IMR-90 (cell line): ENCODE data around the gene MDFI. TPM values are rescaled to one million over a fixed set of nuclear protein-coding genes. Genes with fewer than 3 reads are reported as not detected.

ENCODE experiments used
- ATAC-seq: fragments of 200-7000 bp; cut with Tn5 transposase; 2 replicates; pipeline ENCODE4 v1.9.1; 2020; ENCODE audit warnings: low read depth, mild to moderate bottlenecking, moderate library complexity
- BruUV-seq: library from RNA; stranded (reverse); fragments of 400-500 nt; replicated peaks from 2 replicates; lab custom pipeline; 2021; lab: Mats Ljungman, UMichigan
- CTCF ChIA-PET: fragments of 300-600 bp; formaldehyde crosslinking; extraction: SDS; loops from one replicate; lab custom pipeline; 2021; ENCODE audit warnings: antibody characterized with exemption; lab: Yijun Ruan, JAX
- POLR2A ChIA-PET: fragments of 300-600 bp; sonication (Branson Sonifier 250); formaldehyde crosslinking; loops from one replicate; lab custom pipeline; 2022; ENCODE audit warnings: antibody characterized with exemption; ENCODE audit not compliant: unreplicated experiment; lab: Charles Lee
- DNase-seq: peaks from one replicate; pipeline ENCODE4 v3.0.0; 2013
- H2AFZ ChIP-seq: replicated peaks from 2 replicates; pipeline ENCODE3; 2013; ENCODE audit warnings: low read length, mild to moderate bottlenecking; ENCODE audit not compliant: poor library complexity
- H2AK5ac ChIP-seq: 2 replicates; pipeline ENCODE4 v1.6.1; 2013; ENCODE audit warnings: low read depth, low read length, inconsistent platforms
- H2AK9ac ChIP-seq: replicated peaks from 2 replicates; pipeline ENCODE3; 2013; ENCODE audit warnings: mild to moderate bottlenecking, low read depth, low read length, moderate library complexity; ENCODE audit not compliant: poor library complexity
- H2BK120ac ChIP-seq: 2 replicates; pipeline ENCODE4 v1.6.1; 2013; ENCODE audit warnings: low read depth, low read length, inconsistent platforms
- H2BK15ac ChIP-seq: 3 replicates; pipeline ENCODE4 v1.6.1; 2013; ENCODE audit warnings: low read depth, low read length, inconsistent platforms
- H2BK20ac ChIP-seq: 2 replicates; pipeline ENCODE4 v1.6.1; 2013; ENCODE audit warnings: low read depth, mild to moderate bottlenecking, inconsistent platforms, low read length, moderate library complexity
- H2BK5ac ChIP-seq: 2 replicates; pipeline ENCODE4 v1.6.1; 2013; ENCODE audit warnings: mild to moderate bottlenecking, low read depth, low read length, inconsistent platforms; ENCODE audit not compliant: poor library complexity, severe bottlenecking
- H3K14ac ChIP-seq: replicated peaks from 2 replicates; pipeline ENCODE4 v1.6.1; 2013; ENCODE audit warnings: low read depth, low read length, inconsistent platforms
- H3K18ac ChIP-seq: 2 replicates; pipeline ENCODE4 v1.6.1; 2013; ENCODE audit warnings: low read depth, low read length, control low read depth
- H3K23ac ChIP-seq: 2 replicates; pipeline ENCODE4 v1.6.1; 2013; ENCODE audit warnings: low read depth, low read length, inconsistent platforms
- H3K27ac ChIP-seq: 2 replicates; pipeline ENCODE4 v1.5.1; 2013; ENCODE audit warnings: mild to moderate bottlenecking, control low read depth, low read length; ENCODE audit not compliant: insufficient read depth
- H3K27me3 ChIP-seq: 2 replicates; pipeline ENCODE4 v1.6.1; 2013; ENCODE audit warnings: low read length; ENCODE audit not compliant: control insufficient read depth, insufficient read depth
- H3K36me3 ChIP-seq: 2 replicates; pipeline ENCODE4 v1.6.1; 2013; ENCODE audit warnings: low read length, mixed read lengths; ENCODE audit not compliant: control insufficient read depth, insufficient read depth
- H3K4ac ChIP-seq: 2 replicates; pipeline ENCODE4 v1.6.1; 2013; ENCODE audit warnings: low read depth, low read length, inconsistent platforms
- H3K4me1 ChIP-seq: 2 replicates; pipeline ENCODE4 v1.6.1; 2013; ENCODE audit warnings: low read length, mixed read lengths; ENCODE audit not compliant: control insufficient read depth, insufficient read depth
- H3K4me2 ChIP-seq: 2 replicates; pipeline ENCODE4 v1.6.1; 2013; ENCODE audit warnings: low read depth, mild to moderate bottlenecking, control low read depth, low read length, moderate library complexity
- H3K4me3 ChIP-seq: 2 replicates; pipeline ENCODE4 v1.5.1; 2013; ENCODE audit warnings: low read depth, mild to moderate bottlenecking, control low read depth, low read length, moderate library complexity; ENCODE audit not compliant: insufficient read depth
- H3K56ac ChIP-seq: 2 replicates; pipeline ENCODE4 v1.6.1; 2013; ENCODE audit warnings: low read length, inconsistent platforms; ENCODE audit not compliant: insufficient read depth; ENCODE audit errors: extremely low read depth
- H3K79me1 ChIP-seq, 2 experiments: 2 replicates each; pipeline ENCODE4 v1.6.1; 2013; ENCODE audit warnings: low read length in 2 of 2, inconsistent platforms in 1 of 2, low read depth in 1 of 2
- H3K9ac ChIP-seq: 2 replicates; pipeline ENCODE4 v1.6.1; 2013; ENCODE audit warnings: low read depth, low read length, control low read depth
- H3K9me1 ChIP-seq: 2 replicates; pipeline ENCODE4 v1.6.1; 2013; ENCODE audit warnings: low read length, inconsistent platforms; ENCODE audit not compliant: insufficient read depth
- H3K9me3 ChIP-seq: 2 replicates; pipeline ENCODE4 v1.6.1; 2013; ENCODE audit warnings: low read length; ENCODE audit not compliant: control insufficient read depth, insufficient read depth
- H4K20me1 ChIP-seq: 2 replicates; pipeline ENCODE4 v1.6.1; 2013; ENCODE audit warnings: low read length, inconsistent platforms; ENCODE audit not compliant: insufficient read depth
- H4K5ac ChIP-seq: 2 replicates; pipeline ENCODE4 v1.6.1; 2013; ENCODE audit warnings: mild to moderate bottlenecking, low read depth, low read length, control low read depth
- H4K8ac ChIP-seq, 2 experiments: 2 replicates each; pipeline ENCODE4 v1.6.1; 2013; ENCODE audit warnings: low read depth in 2 of 2, low read length in 2 of 2, control low read depth in 1 of 2, inconsistent platforms in 1 of 2
- H4K91ac ChIP-seq: 2 replicates; pipeline ENCODE4 v1.6.1; 2013; ENCODE audit warnings: low read depth, low read length, inconsistent platforms; ENCODE audit not compliant: insufficient read depth
- CEBPB ChIP-seq: IDR thresholded peaks from 2 replicates; pipeline ENCODE4 v1.6.1; 2012; ENCODE audit warnings: low read depth, low read length, improper control_type of control experiment
- CHD1 ChIP-seq: IDR thresholded peaks from 2 replicates; pipeline ENCODE4 v1.6.1; 2012; ENCODE audit warnings: low read depth, low read length, improper control_type of control experiment
- ELK1 ChIP-seq: fragments of 150-350 bp; IDR thresholded peaks from 2 replicates; pipeline ENCODE4 v1.6.1; 2016; ENCODE audit warnings: low read depth, mild to moderate bottlenecking, low read length, moderate library complexity, borderline replicate concordance
- FOS ChIP-seq: fragments of 150-350 bp; IDR thresholded peaks from 2 replicates; pipeline ENCODE4 v1.6.1; 2016; ENCODE audit warnings: low read depth, low read length
- MAFK ChIP-seq: IDR thresholded peaks from 2 replicates; pipeline ENCODE4 v1.6.1; 2012; ENCODE audit warnings: low read depth, low read length, improper control_type of control experiment
- MAZ ChIP-seq: IDR thresholded peaks from 2 replicates; pipeline ENCODE4 v1.6.1; 2012; ENCODE audit warnings: low read depth, mild to moderate bottlenecking, low read length, improper control_type of control experiment, moderate library complexity, borderline replicate concordance
- MXI1 ChIP-seq: IDR thresholded peaks from 2 replicates; pipeline ENCODE4 v1.6.1; 2012; ENCODE audit warnings: low read depth, mild to moderate bottlenecking, low read length, moderate library complexity, borderline replicate concordance
- NFE2L2 ChIP-seq: fragments of 150-350 bp; IDR thresholded peaks from 2 replicates; pipeline ENCODE4 v1.6.1; 2016; ENCODE audit warnings: low read depth, mild to moderate bottlenecking, low read length
- POLR2A ChIP-seq: IDR thresholded peaks from 2 replicates; pipeline ENCODE4 v1.6.1; 2012; ENCODE audit warnings: mild to moderate bottlenecking, low read depth, low read length
- RAD21 ChIP-seq: IDR thresholded peaks from 2 replicates; pipeline ENCODE4 v1.6.1; 2012; ENCODE audit warnings: low read length, improper control_type of control experiment
- RCOR1 ChIP-seq: IDR thresholded peaks from 2 replicates; pipeline ENCODE4 v1.6.1; 2012; ENCODE audit warnings: mild to moderate bottlenecking, low read length, improper control_type of control experiment; ENCODE audit not compliant: insufficient replicate concordance
- RFX5 ChIP-seq: IDR thresholded peaks from 2 replicates; pipeline ENCODE4 v1.8.0; 2012; ENCODE audit warnings: low read depth, mild to moderate bottlenecking, low read length, moderate library complexity
- SMC3 ChIP-seq: fragments of 150-350 bp; IDR thresholded peaks from 2 replicates; pipeline ENCODE4 v1.6.1; 2016; ENCODE audit warnings: low read depth, mild to moderate bottlenecking, antibody characterized with exemption, low read length, moderate library complexity
- USF2 ChIP-seq: fragments of 150-350 bp; IDR thresholded peaks from 2 replicates; pipeline ENCODE4 v1.6.1; 2017; ENCODE audit warnings: mild to moderate bottlenecking, antibody characterized with exemption, low read length, low read depth
- WGBS, 2 experiments: methylation state at CpG; one replicate each; pipeline versions ENCODE4 v1.1.5 to v1.1.7; 2013; ENCODE audit warnings: missing lambda C conversion rate in 2 of 2; ENCODE audit not compliant: insufficient read length in 1 of 2; ENCODE audit errors: extremely low coverage in 2 of 2; 5-methylcytosine and 5-hydroxymethylcytosine counted together
- dilution Hi-C: fragments of 300-500 bp; cut with HindIII; formaldehyde crosslinking; loops from one replicate; pipeline ENCODE4 v1.14.3; 2018; ENCODE audit warnings: low sequenced_read_pairs; ENCODE audit not compliant: unreplicated experiment
- in situ Hi-C: fragments of 300-500 bp; cut with MboI; formaldehyde crosslinking; loops from 3 replicates; pipeline ENCODE4 v1.14.3; 2019; ENCODE audit warnings: low sequenced_read_pairs, inconsistent platforms, mixed read lengths
- intact Hi-C: fragments of 100-400 bp; cut with micrococcal nuclease; formaldehyde crosslinking; loops from 2 replicates; pipeline ENCODE4 v1.10.0; 2022
- polyA plus RNA-seq, 3 experiments: library from polyadenylated mRNA; depleted of rRNA; stranded (reverse); fragments of >200 nt; gene quantifications; 2 replicates each; pipeline ENCODE4 v1.2.3, GENCODE V29; 2012; ENCODE audit warnings: low replicate concordance in 1 of 3
- total RNA-seq: library from RNA; depleted of rRNA; stranded (reverse); fragments of >200 nt; gene quantifications from 2 replicates; pipeline ENCODE4 v1.2.3, GENCODE V29; 2012
- TF ChIP-seq, protein P1 (sequence below): conservative IDR thresholded peaks from 2 replicates; pipeline ENCODE4 v1.5.1; 2012; ENCODE audit warnings: mild to moderate bottlenecking, low read depth, low read length, improper control_type of control experiment

MDFI gene
- total and polyA plus RNA-seq, 2 of the 4 experiments (the other 2 are of a cell fraction) = 0.18 to 0.29 TPM

GRCh38 chr6:41675176-41675775, 37.0 kb downstream of the MDFI start:
- Histone ChIP-seq H4K20me1 (no peaks in the 10 kb centered on the region), H3K56ac (no peak overlapping the region), H3K14ac (no peak overlapping the region), H4K5ac (no peak overlapping the region), H3K9ac (no peak overlapping the region), H3K4ac (no peak overlapping the region), H2BK20ac (no peak overlapping the region), H3K27me3 (peaks cover 42% of the 10 kb centered on the region), H2BK5ac (no peak overlapping the region), H3K18ac (no peak overlapping the region), H3K79me1 (no peaks in the 10 kb centered on the region), H2AK5ac (no peak overlapping the region), H3K4me2 (no peak overlapping the region), H3K9me1 (no peaks in the 10 kb centered on the region; the same call in 1 of the 2 replicates), H2AK9ac (no peak overlapping the region), H2AFZ (no peak overlapping the region), H3K4me1 (no peaks in the 10 kb centered on the region), H3K27ac (no peak overlapping the region), H3K4me3 (no peak overlapping the region), H2BK15ac (no peak overlapping the region), H2BK120ac (no peak overlapping the region), H4K91ac (no peak overlapping the region), H3K9me3 (no peaks in the 10 kb centered on the region), H3K36me3 (no peaks in the 10 kb centered on the region), H4K8ac (no peak overlapping the region), H3K23ac (no peak overlapping the region)
- no TSS peak for BruUV-seq
- TF ChIP-seq ELK1 = no peak
- TF ChIP-seq FOS = no peak
- no peak for TF ChIP-seq SMC3
- TF ChIP-seq RCOR1 = no peak
- TF ChIP-seq RFX5 = no peak
- no peak for TF ChIP-seq CEBPB
- no peak for TF ChIP-seq POLR2A
- no peak for TF ChIP-seq RAD21
- TF ChIP-seq MAZ = no peak
- TF ChIP-seq, protein P1, sequence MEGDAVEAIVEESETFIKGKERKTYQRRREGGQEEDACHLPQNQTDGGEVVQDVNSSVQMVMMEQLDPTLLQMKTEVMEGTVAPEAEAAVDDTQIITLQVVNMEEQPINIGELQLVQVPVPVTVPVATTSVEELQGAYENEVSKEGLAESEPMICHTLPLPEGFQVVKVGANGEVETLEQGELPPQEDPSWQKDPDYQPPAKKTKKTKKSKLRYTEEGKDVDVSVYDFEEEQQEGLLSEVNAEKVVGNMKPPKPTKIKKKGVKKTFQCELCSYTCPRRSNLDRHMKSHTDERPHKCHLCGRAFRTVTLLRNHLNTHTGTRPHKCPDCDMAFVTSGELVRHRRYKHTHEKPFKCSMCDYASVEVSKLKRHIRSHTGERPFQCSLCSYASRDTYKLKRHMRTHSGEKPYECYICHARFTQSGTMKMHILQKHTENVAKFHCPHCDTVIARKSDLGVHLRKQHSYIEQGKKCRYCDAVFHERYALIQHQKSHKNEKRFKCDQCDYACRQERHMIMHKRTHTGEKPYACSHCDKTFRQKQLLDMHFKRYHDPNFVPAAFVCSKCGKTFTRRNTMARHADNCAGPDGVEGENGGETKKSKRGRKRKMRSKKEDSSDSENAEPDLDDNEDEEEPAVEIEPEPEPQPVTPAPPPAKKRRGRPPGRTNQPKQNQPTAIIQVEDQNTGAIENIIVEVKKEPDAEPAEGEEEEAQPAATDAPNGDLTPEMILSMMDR = no peak
- no peak for TF ChIP-seq CHD1
- TF ChIP-seq NFE2L2 = no peak
- no peak for TF ChIP-seq MAFK
- TF ChIP-seq USF2 = no peak
- TF ChIP-seq MXI1 = no peak
- dilution Hi-C loops = no loop called here
- in situ Hi-C loops = no loop called here
- intact Hi-C loops = no loop called here
- ATAC-seq (no peak), DNase-seq (no peak)
- ChIA-PET POLR2A (no interaction called here), CTCF (no interaction called here)
- 80% methylated on average over 2 of the region's 6 CpGs; no CpG with 5 or more reads in 1 of the 2 experiments for WGBS, 2 experiments
